ENCODE results near the gene RASSF7. TPM values are rescaled to one million over a fixed set of nuclear protein-coding genes. Genes with fewer than 3 reads are reported as not detected.

Gene RASSF7
- total RNA-seq, 1 experiment from 2014 or later: 13.8 TPM

GRCh38 chr11:592501-592900, 31.7 kb downstream of the RASSF7 start:
- Histone ChIP-seq H3K27me3 (ENCODE audit: low read length) (no peaks in the 10 kb centered on the region), H2AFZ (ENCODE audit: low read length) (no peak overlapping the region), H3K79me2 (ENCODE audit: low read length) (0 out of 2 replicates have a peak, but pooled peaks cover 16% of the 10 kb centered on the region), H3K4me2 (ENCODE audit: low read depth, low read length, poor library complexity, severe bottlenecking) (no peak overlapping the region), H4K20me1 (ENCODE audit: insufficient read depth, low read depth, low read length) (peaks cover 25% of the 10 kb centered on the region; the same call in 1 of the 2 replicates), H3K36me3 (ENCODE audit: insufficient read depth, low read length) (peaks cover 15% of the 10 kb centered on the region; the same call in 1 of the 2 replicates), H3K9ac (ENCODE audit: low read length) (no peak overlapping the region), H3K27ac (ENCODE audit: low read length) (no peak overlapping the region), H3K4me1 (ENCODE audit: low read length) (no peaks in the 10 kb centered on the region), H3K4me3 (ENCODE audit: low read length) (no peak overlapping the region), H3K9me3 (ENCODE audit: low read length) (no peaks in the 10 kb centered on the region), H3K9me2 (replicated peaks; ENCODE audit: insufficient read depth, low read length) (no peaks in the 10 kb centered on the region)
- no peak for DNase-seq

- no peaks in the 10 kb centered on the region for H3K4me1 ChIP-seq (ENCODE audit: low read length)
- H3K9ac ChIP-seq (ENCODE audit: low read length): no peak overlapping the region
- no peak overlapping the region for H3K4me3 ChIP-seq (ENCODE audit: low read length)
- H2AFZ ChIP-seq (ENCODE audit: low read length): no peak overlapping the region
- no peaks in the 10 kb centered on the region for H3K9me3 ChIP-seq (ENCODE audit: low read length)
- H3K4me2 ChIP-seq (ENCODE audit: low read depth, low read length, poor library complexity, severe bottlenecking): no peak overlapping the region
- no peaks in the 10 kb centered on the region for H3K27me3 ChIP-seq (ENCODE audit: low read length)
- no peak for DNase-seq
- H4K20me1 ChIP-seq (ENCODE audit: insufficient read depth, low read depth, low read length): peaks cover 25% of the 10 kb centered on the region; the same call in 1 of the 2 replicates
- H3K27ac ChIP-seq (ENCODE audit: low read length): no peak overlapping the region
- no peaks in the 10 kb centered on the region for H3K9me2 ChIP-seq (replicated peaks; ENCODE audit: insufficient read depth, low read length)
- 0 out of 2 replicates have a peak, but pooled peaks cover 16% of the 10 kb centered on the region for H3K79me2 ChIP-seq (ENCODE audit: low read length)
- H3K36me3 ChIP-seq (ENCODE audit: insufficient read depth, low read length): peaks cover 15% of the 10 kb centered on the region; the same call in 1 of the 2 replicates
Observed at GRCh38 chr11:592918-593317, 32.1 kb downstream of the RASSF7 start.

GRCh38 chr11:593347-593746, 32.6 kb downstream of the RASSF7 start:
- H3K4me1 ChIP-seq (ENCODE audit: low read length): no peaks in the 10 kb centered on the region
- H3K27ac ChIP-seq (ENCODE audit: low read length): no peak overlapping the region
- DNase-seq: no peak
- no peaks in the 10 kb centered on the region for H3K9me2 ChIP-seq (replicated peaks; ENCODE audit: insufficient read depth, low read length)
- H2AFZ ChIP-seq (ENCODE audit: low read length): no peak overlapping the region
- no peak overlapping the region for H3K9ac ChIP-seq (ENCODE audit: low read length)
- 0 out of 2 replicates have a peak, but pooled peaks cover 16% of the 10 kb centered on the region for H3K79me2 ChIP-seq (ENCODE audit: low read length)
- peaks cover 25% of the 10 kb centered on the region; the same call in 1 of the 2 replicates for H4K20me1 ChIP-seq (ENCODE audit: insufficient read depth, low read depth, low read length)
- no peak overlapping the region for H3K4me2 ChIP-seq (ENCODE audit: low read depth, low read length, poor library complexity, severe bottlenecking)
- no peaks in the 10 kb centered on the region for H3K27me3 ChIP-seq (ENCODE audit: low read length)
- peaks cover 12% of the 10 kb centered on the region; the same call in 1 of the 2 replicates for H3K36me3 ChIP-seq (ENCODE audit: insufficient read depth, low read length)
- H3K4me3 ChIP-seq (ENCODE audit: low read length): no peak overlapping the region
- no peaks in the 10 kb centered on the region for H3K9me3 ChIP-seq (ENCODE audit: low read length)

- no peak overlapping the region for H3K27ac ChIP-seq (ENCODE audit: low read length)
- no peaks in the 10 kb centered on the region for H3K9me2 ChIP-seq (replicated peaks; ENCODE audit: insufficient read depth, low read length)
- H2AFZ ChIP-seq (ENCODE audit: low read length): no peak overlapping the region
- H4K20me1 ChIP-seq (ENCODE audit: insufficient read depth, low read depth, low read length): peaks cover 15% of the 10 kb centered on the region; the same call in 1 of the 2 replicates
- H3K27me3 ChIP-seq (ENCODE audit: low read length): no peaks in the 10 kb centered on the region
- 0 out of 2 replicates have a peak, but pooled peaks cover 5% of the 10 kb centered on the region for H3K79me2 ChIP-seq (ENCODE audit: low read length)
- no peaks in the 10 kb centered on the region for H3K4me1 ChIP-seq (ENCODE audit: low read length)
- no peak overlapping the region for H3K4me2 ChIP-seq (ENCODE audit: low read depth, low read length, poor library complexity, severe bottlenecking)
- H3K9ac ChIP-seq (ENCODE audit: low read length): no peak overlapping the region
- no peak for DNase-seq
- no peaks in the 10 kb centered on the region for H3K9me3 ChIP-seq (ENCODE audit: low read length)
- H3K4me3 ChIP-seq (ENCODE audit: low read length): no peak overlapping the region
- peaks cover 18% of the 10 kb centered on the region; the same call in 1 of the 2 replicates for H3K36me3 ChIP-seq (ENCODE audit: insufficient read depth, low read length)
Observed at GRCh38 chr11:595400-595799, 34.6 kb downstream of the RASSF7 start.

DNA sequence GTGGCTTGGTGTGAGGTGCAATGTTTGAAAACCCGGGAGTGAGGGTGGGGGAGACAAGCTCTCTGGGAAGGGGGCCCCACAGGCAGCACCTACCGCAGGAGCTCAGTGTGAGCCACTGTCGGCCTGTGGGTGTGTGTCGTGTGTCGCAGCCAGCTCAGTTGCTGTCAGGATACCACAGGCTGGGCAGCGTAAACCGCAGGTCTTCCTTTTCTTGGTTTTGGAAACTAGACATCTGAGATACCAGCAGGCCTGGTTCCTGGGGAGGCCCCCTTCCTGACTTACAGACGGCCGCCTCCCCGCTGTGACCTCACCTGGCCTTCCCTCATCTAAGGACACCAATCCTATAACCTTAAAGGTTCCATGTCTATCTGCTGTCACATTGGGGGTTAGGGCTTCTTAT, 35.6 kb downstream of the RASSF7 start:
- H3K36me3 ChIP-seq (ENCODE audit: insufficient read depth, low read length): peaks cover 15% of the 10 kb centered on the region; the same call in 1 of the 2 replicates
- H3K4me1 ChIP-seq (ENCODE audit: low read length): no peaks in the 10 kb centered on the region
- 0 out of 2 replicates have a peak, but pooled peaks cover 5% of the 10 kb centered on the region for H3K79me2 ChIP-seq (ENCODE audit: low read length)
- no peaks in the 10 kb centered on the region for H3K9me2 ChIP-seq (replicated peaks; ENCODE audit: insufficient read depth, low read length)
- H3K4me3 ChIP-seq (ENCODE audit: low read length): no peak overlapping the region
- no peak overlapping the region for H2AFZ ChIP-seq (ENCODE audit: low read length)
- no peaks in the 10 kb centered on the region for H3K27me3 ChIP-seq (ENCODE audit: low read length)
- H3K4me2 ChIP-seq (ENCODE audit: low read depth, low read length, poor library complexity, severe bottlenecking): no peak overlapping the region
- DNase-seq: no peak
- no peak overlapping the region for H3K27ac ChIP-seq (ENCODE audit: low read length)
- 0 out of 2 replicates have a peak, but pooled peaks cover 15% of the 10 kb centered on the region for H4K20me1 ChIP-seq (ENCODE audit: insufficient read depth, low read depth, low read length)
- H3K9me3 ChIP-seq (ENCODE audit: low read length): no peaks in the 10 kb centered on the region
- H3K9ac ChIP-seq (ENCODE audit: low read length): no peak overlapping the region

GRCh38 chr11:597166-597725, 36.5 kb downstream of the RASSF7 start:
- H3K9me2 ChIP-seq (replicated peaks; ENCODE audit: insufficient read depth, low read length): no peaks in the 10 kb centered on the region
- H3K4me2 ChIP-seq (ENCODE audit: low read depth, low read length, poor library complexity, severe bottlenecking): no peak overlapping the region
- no peak overlapping the region for H3K4me3 ChIP-seq (ENCODE audit: low read length)
- H2AFZ ChIP-seq (ENCODE audit: low read length): no peak overlapping the region
- DNase-seq: no peak
- 0 out of 2 replicates have a peak, but pooled peaks cover 15% of the 10 kb centered on the region for H4K20me1 ChIP-seq (ENCODE audit: insufficient read depth, low read depth, low read length)
- H3K9me3 ChIP-seq (ENCODE audit: low read length): no peaks in the 10 kb centered on the region
- H3K27me3 ChIP-seq (ENCODE audit: low read length): no peaks in the 10 kb centered on the region
- 0 out of 2 replicates have a peak, but pooled peaks cover 5% of the 10 kb centered on the region for H3K79me2 ChIP-seq (ENCODE audit: low read length)
- no peak overlapping the region for H3K9ac ChIP-seq (ENCODE audit: low read length)
- H3K36me3 ChIP-seq (ENCODE audit: insufficient read depth, low read length): peaks cover 18% of the 10 kb centered on the region; the same call in 1 of the 2 replicates
- H3K27ac ChIP-seq (ENCODE audit: low read length): no peak overlapping the region
- no peaks in the 10 kb centered on the region for H3K4me1 ChIP-seq (ENCODE audit: low read length)

DNA sequence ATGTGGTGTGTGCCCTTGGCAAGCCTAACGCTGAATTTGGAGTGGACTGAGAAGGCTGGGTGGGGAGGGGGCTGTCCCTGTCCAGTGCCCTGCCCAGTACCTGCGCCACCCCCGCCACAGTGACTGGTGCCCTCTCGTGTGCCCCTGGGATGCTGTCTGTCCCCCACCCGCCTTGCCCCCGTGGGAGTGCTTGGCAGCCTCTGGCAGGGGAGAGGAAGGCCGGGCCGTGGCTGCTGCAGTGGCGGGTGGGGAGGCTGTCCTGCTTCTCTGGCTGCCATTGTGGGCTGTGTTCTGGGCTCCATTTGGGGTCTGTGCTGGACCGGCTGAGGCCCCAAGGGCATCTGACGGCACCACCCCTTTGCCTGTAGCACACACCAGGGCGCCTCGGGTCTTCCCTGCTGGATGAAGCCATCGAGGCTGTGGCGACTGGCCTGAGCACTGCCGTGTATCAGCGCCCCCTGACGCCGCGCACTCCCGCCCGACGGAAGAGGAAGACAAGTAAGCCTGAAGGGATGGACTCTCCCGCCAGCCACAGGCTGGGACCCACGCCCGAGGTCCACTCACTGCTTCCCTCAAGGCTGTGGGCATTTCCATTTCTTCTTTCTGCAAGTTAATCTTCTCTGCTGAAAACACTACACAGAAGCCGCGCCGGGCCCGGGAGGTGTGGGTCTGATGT, 37.4 kb downstream of the RASSF7 start:
- Histone ChIP-seq H3K9ac (ENCODE audit: low read length) (no peak overlapping the region), H3K27ac (ENCODE audit: low read length) (no peak overlapping the region), H3K4me1 (ENCODE audit: low read length) (no peaks in the 10 kb centered on the region), H3K4me3 (ENCODE audit: low read length) (no peak overlapping the region), H3K9me2 (replicated peaks; ENCODE audit: insufficient read depth, low read length) (no peaks in the 10 kb centered on the region), H3K27me3 (ENCODE audit: low read length) (no peaks in the 10 kb centered on the region), H4K20me1 (ENCODE audit: insufficient read depth, low read depth, low read length) (0 out of 2 replicates have a peak, but pooled peaks cover 15% of the 10 kb centered on the region), H3K9me3 (ENCODE audit: low read length) (no peaks in the 10 kb centered on the region), H2AFZ (ENCODE audit: low read length) (no peak overlapping the region), H3K79me2 (ENCODE audit: low read length) (no peaks in the 10 kb centered on the region), H3K36me3 (ENCODE audit: insufficient read depth, low read length) (peaks cover 9% of the 10 kb centered on the region; the same call in 1 of the 2 replicates), H3K4me2 (ENCODE audit: low read depth, low read length, poor library complexity, severe bottlenecking) (no peak overlapping the region)
- no peak for DNase-seq

DNA sequence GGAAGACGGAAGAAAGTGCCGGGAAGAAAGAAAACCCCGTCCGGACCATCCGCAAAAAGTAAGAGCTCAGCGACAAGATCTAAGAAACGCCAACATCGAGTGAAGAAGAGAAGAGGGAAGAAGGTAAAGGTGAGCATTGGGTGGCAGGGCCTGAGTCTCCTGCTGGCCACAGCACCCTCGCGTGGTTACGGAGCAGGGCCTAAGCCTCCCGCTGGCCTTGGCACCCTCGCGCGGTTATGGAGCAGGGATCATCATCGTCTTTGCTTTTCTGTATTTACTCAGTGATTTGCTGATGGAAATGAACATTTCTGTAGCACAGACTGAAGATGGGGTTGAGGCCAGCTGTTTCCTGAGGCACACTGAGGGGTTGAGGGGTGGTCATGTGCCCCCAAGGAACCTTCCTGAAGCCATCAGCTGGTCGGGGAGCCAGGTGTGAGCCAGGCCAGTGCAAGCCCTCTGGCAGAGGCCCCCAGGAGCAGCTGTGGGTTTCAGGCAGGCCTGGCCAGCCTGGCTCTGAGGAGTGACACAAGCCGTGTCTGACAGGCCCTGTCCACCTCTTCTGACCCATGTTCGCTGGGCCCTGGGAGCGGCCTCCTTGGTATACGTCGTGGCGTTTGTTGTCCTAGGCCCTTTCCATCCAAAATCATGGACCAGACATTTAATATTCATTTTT, 40.9 kb downstream of the RASSF7 start:
- H3K36me3 ChIP-seq (ENCODE audit: insufficient read depth, low read length): peaks cover 15% of the 10 kb centered on the region; the same call in 1 of the 2 replicates
- H3K4me1 ChIP-seq (ENCODE audit: low read length): no peaks in the 10 kb centered on the region
- H3K4me2 ChIP-seq (ENCODE audit: low read depth, low read length, poor library complexity, severe bottlenecking): no peak overlapping the region
- H4K20me1 ChIP-seq (ENCODE audit: insufficient read depth, low read depth, low read length): 0 out of 2 replicates have a peak, but pooled peaks cover 5% of the 10 kb centered on the region
- H3K9me2 ChIP-seq (replicated peaks; ENCODE audit: insufficient read depth, low read length): no peaks in the 10 kb centered on the region
- H3K4me3 ChIP-seq (ENCODE audit: low read length): no peak overlapping the region
- no peak for DNase-seq
- H3K79me2 ChIP-seq (ENCODE audit: low read length): no peaks in the 10 kb centered on the region
- H3K27ac ChIP-seq (ENCODE audit: low read length): no peak overlapping the region
- no peaks in the 10 kb centered on the region for H3K27me3 ChIP-seq (ENCODE audit: low read length)
- H3K9me3 ChIP-seq (ENCODE audit: low read length): no peaks in the 10 kb centered on the region
- H3K9ac ChIP-seq (ENCODE audit: low read length): no peak overlapping the region
- H2AFZ ChIP-seq (ENCODE audit: low read length): no peak overlapping the region
